Measurements from ENCODE around the gene APOLD1.

APOLD1 gene

GRCh38 chr12:12786351-12786705 is 869 bp downstream of the APOLD1 start:
- H3K4me3 ChIP-seq (ENCODE audit: low read depth, low read length) = peak overlapping the region; percentile 63
- no peak for DNase-seq (ENCODE audit: low read depth)
- no peak for TF ChIP-seq CTCF (IDR thresholded peaks at IDR 0.05; ENCODE audit: insufficient read depth, low read depth, low read length, missing control alignments)

GRCh38 chr12:12786706-12787601 is 1.5 kb downstream of the APOLD1 start:
- TF ChIP-seq CTCF (IDR thresholded peaks at IDR 0.05; ENCODE audit: insufficient read depth, low read depth, low read length, missing control alignments) = no peak
- H3K4me3 ChIP-seq (ENCODE audit: low read depth, low read length) = peak overlapping the region; percentile 63
- peak; percentile 90 for DNase-seq (ENCODE audit: low read depth)

GRCh38 chr12:12788131-12788530 is 2.7 kb downstream of the APOLD1 start:
- H3K4me3 ChIP-seq (ENCODE audit: low read depth, low read length) = no peak overlapping the region
- DNase-seq (ENCODE audit: low read depth) = no peak
- TF ChIP-seq CTCF (IDR thresholded peaks at IDR 0.05; ENCODE audit: insufficient read depth, low read depth, low read length, missing control alignments) = no peak

GRCh38 chr12:12788675-12789368 is 3.4 kb downstream of the APOLD1 start:
- DNase-seq (ENCODE audit: low read depth) = peak; percentile 88
- TF ChIP-seq CTCF (IDR thresholded peaks at IDR 0.05; ENCODE audit: insufficient read depth, low read depth, low read length, missing control alignments) = peak; percentile 73
- no peak overlapping the region for H3K4me3 ChIP-seq (ENCODE audit: low read depth, low read length)

GRCh38 chr12:12790956-12791355 is 5.5 kb downstream of the APOLD1 start:
- no peak overlapping the region for H3K4me3 ChIP-seq (ENCODE audit: low read depth, low read length)
- TF ChIP-seq CTCF (IDR thresholded peaks at IDR 0.05; ENCODE audit: insufficient read depth, low read depth, low read length, missing control alignments) = no peak
- no peak for DNase-seq (ENCODE audit: low read depth)

- no peak for DNase-seq (ENCODE audit: low read depth)
- no peak for TF ChIP-seq CTCF (IDR thresholded peaks at IDR 0.05; ENCODE audit: insufficient read depth, low read depth, low read length, missing control alignments)
These were observed 6.4 kb downstream of the APOLD1 start for GRCh38 chr12:12791756-12792369.

More at GRCh38 chr12:12791756-12792369, 6.4 kb downstream of the APOLD1 start:
- no peak overlapping the region for H3K4me3 ChIP-seq (ENCODE audit: low read depth, low read length)

Measured in GM12865 (cell line).